BE2C (cell line): Measurements from ENCODE around the gene RPS6KC1.

Source experiments
- DNase-seq: peaks from one replicate; pipeline ENCODE4 v3.0.0-alpha.2; 2020
- H3K27me3 ChIP-seq: fragments of 250-450 bp; sonication (Bioruptor Pico); 2 replicates; pipeline ENCODE4 v1.5.1; 2020; ENCODE audit warnings: mild to moderate bottlenecking
- H3K36me3 ChIP-seq: fragments of 250-450 bp; sonication (Bioruptor Pico); 2 replicates; pipeline ENCODE4 v1.5.1; 2020; ENCODE audit warnings: mild to moderate bottlenecking
- H3K4me1 ChIP-seq: fragments of 250-450 bp; sonication (Bioruptor Pico); 2 replicates; pipeline ENCODE4 v1.5.1; 2020
- H3K4me3 ChIP-seq: 2 replicates; pipeline ENCODE4 v1.5.1; 2011; ENCODE audit warnings: low read depth, low read length
- H3K9me3 ChIP-seq: fragments of 250-450 bp; sonication (Bioruptor Pico); 2 replicates; pipeline ENCODE4 v1.5.1; 2020
- CTCF ChIP-seq: IDR thresholded peaks from 2 replicates; pipeline ENCODE4 v1.5.1; 2012; ENCODE audit warnings: mild to moderate bottlenecking, low read depth, low read length

RPS6KC1 gene

GRCh38 chr1:213266983-213267772, 216.1 kb downstream of the RPS6KC1 start:
- Histone ChIP-seq H3K4me1 (no peaks in the 10 kb centered on the region), H3K36me3 (no peaks in the 10 kb centered on the region; the same call in 1 of the 2 replicates), H3K9me3 (no peaks in the 10 kb centered on the region), H3K27me3 (no peaks in the 10 kb centered on the region), H3K4me3 (no peak overlapping the region)
- no peak for DNase-seq
- no peak for TF ChIP-seq CTCF

- TF ChIP-seq CTCF, result no peak
- no peaks in the 10 kb centered on the region for H3K36me3 ChIP-seq
- no peak overlapping the region for H3K4me3 ChIP-seq
- H3K9me3 ChIP-seq, result no peaks in the 10 kb centered on the region
- no peak for DNase-seq
- no peaks in the 10 kb centered on the region for H3K27me3 ChIP-seq
- H3K4me1 ChIP-seq, result no peaks in the 10 kb centered on the region
These were observed 217.2 kb downstream of the RPS6KC1 start for GRCh38 chr1:213268221-213268620.

- Histone ChIP-seq H3K9me3 (no peaks in the 10 kb centered on the region), H3K36me3 (no peaks in the 10 kb centered on the region), H3K27me3 (no peaks in the 10 kb centered on the region), H3K4me3 (no peak overlapping the region), H3K4me1 (no peaks in the 10 kb centered on the region)
- DNase-seq, result no peak
- no peak for TF ChIP-seq CTCF
These were observed 218.8 kb downstream of the RPS6KC1 start for GRCh38 chr1:213269829-213270228.

- no peak for TF ChIP-seq CTCF
These were observed 222.5 kb downstream of the RPS6KC1 start for GRCh38 chr1:213273546-213273945.

GRCh38 chr1:213274140-213274539, 223.1 kb downstream of the RPS6KC1 start:
- no peak for TF ChIP-seq CTCF
- no peaks in the 10 kb centered on the region for H3K36me3 ChIP-seq
- H3K4me1 ChIP-seq, result no peaks in the 10 kb centered on the region
- H3K9me3 ChIP-seq, result no peaks in the 10 kb centered on the region
- no peak for DNase-seq
- no peak overlapping the region for H3K4me3 ChIP-seq
- H3K27me3 ChIP-seq, result no peaks in the 10 kb centered on the region

More at GRCh38 chr1:213273546-213273945, 222.5 kb downstream of the RPS6KC1 start:
- Histone ChIP-seq H3K36me3 (no peaks in the 10 kb centered on the region), H3K9me3 (no peaks in the 10 kb centered on the region), H3K4me3 (no peak overlapping the region), H3K4me1 (no peaks in the 10 kb centered on the region), H3K27me3 (no peaks in the 10 kb centered on the region)
- DNase-seq, result no peak

- Histone ChIP-seq H3K4me1 (no peaks in the 10 kb centered on the region), H3K9me3 (no peaks in the 10 kb centered on the region), H3K4me3 (no peak overlapping the region), H3K36me3 (no peaks in the 10 kb centered on the region), H3K27me3 (no peaks in the 10 kb centered on the region)
- no peak for DNase-seq
- no peak for TF ChIP-seq CTCF
These were observed 224.3 kb downstream of the RPS6KC1 start for GRCh38 chr1:213275293-213275692.
